HEK293T (cell line): ENCODE measurements around the gene IL20RA.

Experiments
- CTCF ChIA-PET: fragments of 350-600 bp; formaldehyde crosslinking; extraction: SDS; loops from one replicate; lab custom pipeline; 2021; ENCODE audit warnings: antibody characterized with exemption, inconsistent platforms; lab: Yijun Ruan, JAX
- POLR2A ChIA-PET: fragments of 350-600 bp; formaldehyde crosslinking; extraction: SDS; loops from one replicate; lab custom pipeline; 2020; ENCODE audit warnings: antibody characterized with exemption, inconsistent platforms; lab: Yijun Ruan, JAX
- DNase-seq: peaks from one replicate; pipeline ENCODE4 v3.0.0; 2012; ENCODE audit warnings: mixed read lengths; ENCODE audit errors: extremely low spot score
- ARNT ChIP-seq: fragments of 450-650 bp; IDR thresholded peaks from 2 replicates; pipeline ENCODE4 v1.6.1; 2017; ENCODE audit warnings: mild to moderate bottlenecking
- BHLHE40 ChIP-seq: fragments of 450-650 bp; IDR thresholded peaks from 2 replicates; pipeline ENCODE4 v1.6.1; 2016; ENCODE audit warnings: mild to moderate bottlenecking, moderate library complexity, borderline replicate concordance
- CTBP1 ChIP-seq: fragments of 450-650 bp; IDR thresholded peaks from 2 replicates; pipeline ENCODE4 v1.6.1; 2016; ENCODE audit warnings: borderline replicate concordance
- ELF4 ChIP-seq: fragments of 450-650 bp; IDR thresholded peaks from 2 replicates; pipeline ENCODE4 v1.6.1; 2017; ENCODE audit warnings: antibody characterized with exemption
- FOXA1 ChIP-seq: fragments of 450-650 bp; IDR thresholded peaks from 2 replicates; pipeline ENCODE4 v1.6.1; 2016; ENCODE audit warnings: mild to moderate bottlenecking
- FOXK2 ChIP-seq: fragments of 450-650 bp; IDR thresholded peaks from 2 replicates; pipeline ENCODE4 v1.6.1; 2016; ENCODE audit warnings: mild to moderate bottlenecking
- FOXM1 ChIP-seq: fragments of 450-650 bp; IDR thresholded peaks from 2 replicates; pipeline ENCODE4 v1.6.1; 2017; ENCODE audit warnings: mild to moderate bottlenecking, borderline replicate concordance
- HDGF ChIP-seq: fragments of 450-650 bp; IDR thresholded peaks from 2 replicates; pipeline ENCODE4 v1.6.1; 2017; ENCODE audit warnings: antibody characterized with exemption, borderline replicate concordance
- L3MBTL2 ChIP-seq: fragments of 450-650 bp; conservative IDR thresholded peaks from 2 replicates; pipeline ENCODE4 v1.6.1; 2016; ENCODE audit warnings: mild to moderate bottlenecking
- LEF1 ChIP-seq: fragments of 450-650 bp; IDR thresholded peaks from 2 replicates; pipeline ENCODE4 v1.6.1; 2017; ENCODE audit warnings: mild to moderate bottlenecking, borderline replicate concordance
- NFRKB ChIP-seq: fragments of 450-650 bp; IDR thresholded peaks from 2 replicates; pipeline ENCODE4 v1.6.1; 2016; ENCODE audit warnings: mild to moderate bottlenecking, moderate library complexity
- SP1 ChIP-seq: fragments of 450-650 bp; IDR thresholded peaks from 2 replicates; pipeline ENCODE4 v1.6.1; 2017
- SUZ12 ChIP-seq: fragments of 450-650 bp; IDR thresholded peaks from 2 replicates; pipeline ENCODE4 v1.6.1; 2016; ENCODE audit warnings: mild to moderate bottlenecking
- TARDBP ChIP-seq: fragments of 450-650 bp; IDR thresholded peaks from 2 replicates; pipeline ENCODE4 v1.6.1; 2016
- ZNF384 ChIP-seq: fragments of 450-650 bp; IDR thresholded peaks from 2 replicates; pipeline ENCODE4 v1.6.1; 2016
- TF ChIP-seq, protein P1 (sequence below): fragments of 450-650 bp; IDR thresholded peaks from 2 replicates; pipeline ENCODE4 v1.6.1; 2016

Gene IL20RA

DNA sequence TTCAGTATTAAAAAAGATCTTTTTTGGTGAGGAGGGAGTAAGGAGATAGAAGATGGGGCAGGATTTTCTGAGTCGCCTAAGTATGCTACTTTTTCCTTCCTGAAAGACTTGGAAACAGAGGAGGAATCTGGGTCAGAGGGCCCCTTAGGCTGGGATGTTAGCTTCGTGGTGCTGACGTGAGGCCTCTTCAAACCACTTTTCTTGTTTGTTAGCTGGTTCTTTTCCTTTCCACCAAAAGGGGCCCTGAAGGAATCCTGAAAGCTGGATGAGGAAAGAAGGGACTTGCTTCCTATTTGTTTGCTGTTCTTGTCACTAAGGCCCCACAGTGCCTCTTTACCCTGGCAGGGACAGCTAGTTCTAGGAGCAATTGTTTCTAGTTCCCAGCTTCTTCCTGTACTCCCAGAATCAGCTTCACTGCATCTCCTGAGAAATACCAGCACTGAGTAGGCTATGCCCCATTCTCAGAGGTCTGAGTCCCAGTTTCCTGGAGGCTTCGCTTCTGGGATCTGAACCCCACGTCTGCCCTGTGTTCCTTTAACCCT is 2.2 kb upstream of the IL20RA start:
- ChIA-PET CTCF (no interaction called here), POLR2A (no interaction called here)
- no peak for DNase-seq

DNA sequence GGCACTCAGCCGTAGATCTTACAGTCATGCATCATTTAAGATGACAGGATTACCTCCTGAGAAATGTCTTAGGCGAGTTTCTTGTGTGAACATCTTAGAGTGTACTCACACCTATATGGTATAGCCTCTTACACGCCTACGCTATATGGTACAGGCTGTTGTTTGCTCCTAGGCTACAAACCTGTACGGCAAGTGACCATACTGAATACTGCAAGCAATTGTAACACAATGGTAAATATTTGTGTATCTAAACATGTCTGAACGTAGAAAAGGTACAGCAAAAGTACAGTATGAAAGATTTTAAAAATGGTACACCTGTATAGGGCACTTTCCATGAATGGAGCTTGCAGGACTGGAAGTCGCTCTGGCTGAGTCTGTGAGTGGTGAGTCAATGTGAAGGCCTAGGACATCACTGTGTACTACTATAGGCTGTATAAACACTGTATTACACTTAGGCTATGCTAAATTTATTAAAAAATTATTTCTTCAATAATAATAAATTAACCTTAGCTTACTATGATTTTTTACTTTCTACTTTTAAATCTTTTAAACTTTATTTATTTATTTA is 541 bp upstream of the IL20RA start:
- ChIA-PET CTCF (no interaction called here), POLR2A (no interaction called here)

More for the DNA sequence above, 2.2 kb upstream of the IL20RA start:
- TF ChIP-seq L3MBTL2: no peak
- TF ChIP-seq SP1: no peak
- TF ChIP-seq TARDBP: no peak
- no peak for TF ChIP-seq FOXK2
- no peak for TF ChIP-seq LEF1
- TF ChIP-seq, protein P1, sequence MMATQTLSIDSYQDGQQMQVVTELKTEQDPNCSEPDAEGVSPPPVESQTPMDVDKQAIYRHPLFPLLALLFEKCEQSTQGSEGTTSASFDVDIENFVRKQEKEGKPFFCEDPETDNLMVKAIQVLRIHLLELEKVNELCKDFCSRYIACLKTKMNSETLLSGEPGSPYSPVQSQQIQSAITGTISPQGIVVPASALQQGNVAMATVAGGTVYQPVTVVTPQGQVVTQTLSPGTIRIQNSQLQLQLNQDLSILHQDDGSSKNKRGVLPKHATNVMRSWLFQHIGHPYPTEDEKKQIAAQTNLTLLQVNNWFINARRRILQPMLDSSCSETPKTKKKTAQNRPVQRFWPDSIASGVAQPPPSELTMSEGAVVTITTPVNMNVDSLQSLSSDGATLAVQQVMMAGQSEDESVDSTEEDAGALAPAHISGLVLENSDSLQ: no peak
- no peak for TF ChIP-seq FOXA1
- TF ChIP-seq BHLHE40: no peak
- no peak for TF ChIP-seq HDGF
- no peak for TF ChIP-seq ARNT
- no peak for TF ChIP-seq CTBP1
- no peak for TF ChIP-seq ELF4
- TF ChIP-seq FOXM1: no peak
- TF ChIP-seq ZNF384: no peak
- no peak for TF ChIP-seq SUZ12
- TF ChIP-seq NFRKB: no peak

DNA sequence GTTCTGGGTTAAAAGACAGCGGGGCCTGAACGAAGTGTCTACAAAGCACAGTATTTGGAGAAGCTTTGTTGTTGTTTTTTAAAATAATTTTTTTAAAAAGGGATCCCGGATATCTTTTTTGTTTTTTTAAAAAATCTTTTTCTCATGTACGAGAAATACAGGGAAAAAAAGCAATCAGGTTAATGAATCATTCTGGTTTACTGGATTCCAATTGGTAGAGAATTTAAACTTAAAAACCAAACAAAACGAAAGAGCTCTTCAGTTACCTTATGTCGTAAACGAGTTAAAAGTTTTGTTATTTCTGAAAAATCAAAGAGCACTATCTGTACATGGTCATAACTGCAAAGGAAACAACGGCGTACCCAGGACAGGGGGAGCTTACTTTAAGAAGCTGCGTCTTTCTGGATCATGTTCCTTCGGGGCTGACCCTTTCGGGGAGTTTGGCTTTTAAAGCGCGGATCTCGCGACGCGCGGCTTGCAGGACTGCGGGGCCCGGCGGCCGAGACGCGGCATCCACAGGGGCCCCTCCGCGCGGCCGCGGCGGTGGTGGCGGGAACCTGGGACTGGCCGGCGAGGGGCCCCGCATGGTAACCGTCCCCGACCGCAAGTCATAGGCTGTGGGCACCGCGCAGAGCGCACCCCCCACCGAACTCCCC is 927 bp downstream of the IL20RA start:
- no peak for DNase-seq
- TF ChIP-seq TARDBP (no peak), ARNT (no peak), LEF1 (no peak), NFRKB (no peak), SP1 (no peak)
- CTCF ChIA-PET: no interaction called here
- POLR2A ChIA-PET: interaction anchor here (0.7 kb wide), 1 partner anchor 85 kb away, joined by 3 read pairs; no protein-coding TSS in a partner anchor

More for the DNA sequence above, 541 bp upstream of the IL20RA start:
- no peak for DNase-seq
- TF ChIP-seq NFRKB (no peak), LEF1 (no peak), SUZ12 (no peak), FOXM1 (no peak), CTBP1 (no peak), ELF4 (no peak), TARDBP (no peak), SP1 (no peak), BHLHE40 (no peak), ARNT (no peak), L3MBTL2 (no peak)
- TF ChIP-seq, protein P1: no peak

DNA sequence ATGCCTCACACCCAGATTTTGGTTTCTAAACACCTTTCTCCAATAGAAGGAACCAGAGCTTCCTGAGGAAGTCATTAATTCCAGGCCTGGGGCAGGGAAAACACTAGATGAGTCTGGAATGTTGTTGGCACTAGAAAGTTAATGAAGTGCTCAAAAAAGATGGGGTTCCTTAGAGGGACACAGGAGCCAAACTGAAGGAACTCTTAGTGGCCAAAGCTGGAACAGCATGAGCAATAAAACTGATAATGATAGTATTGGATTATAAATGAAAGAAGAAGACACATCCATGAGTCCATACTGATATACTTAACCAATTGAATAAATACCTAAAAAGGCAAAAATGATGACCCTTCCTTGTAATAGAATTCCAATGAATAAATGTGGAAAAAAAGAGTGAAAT is 4.4 kb downstream of the IL20RA start:
- POLR2A ChIA-PET: no interaction called here
- no peak for DNase-seq
- no peak for TF ChIP-seq TARDBP
- TF ChIP-seq FOXK2: no peak
- CTCF ChIA-PET: no interaction called here

DNA sequence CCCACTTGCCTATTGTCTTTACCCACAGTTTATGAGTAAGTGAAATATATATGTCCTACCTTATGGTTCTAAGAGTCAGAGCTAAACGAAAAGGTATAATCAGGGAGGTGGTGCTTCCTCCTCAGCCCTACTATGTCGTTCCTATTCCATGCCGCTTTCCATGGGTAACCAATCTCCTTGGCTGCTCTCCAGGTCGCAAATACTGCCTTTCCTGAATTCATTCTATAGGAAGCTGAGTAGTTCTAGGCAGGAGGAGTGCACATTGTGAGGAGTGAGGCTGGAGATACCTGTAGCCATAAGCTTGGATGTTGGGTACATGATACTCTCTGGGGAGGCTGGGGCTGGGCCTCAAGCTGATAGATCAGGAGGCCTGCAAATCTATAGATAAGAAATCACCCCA is 5.8 kb downstream of the IL20RA start:
- TF ChIP-seq NFRKB: no peak
- TF ChIP-seq FOXA1: no peak
- TF ChIP-seq FOXM1: no peak
- no peak for TF ChIP-seq SP1
- TF ChIP-seq ZNF384: no peak
- POLR2A ChIA-PET: no interaction called here
- CTCF ChIA-PET: interaction anchor here (1.2 kb wide), 1 partner anchor 38 kb away, joined by 3 read pairs; no protein-coding TSS in a partner anchor
- no peak for DNase-seq

DNA sequence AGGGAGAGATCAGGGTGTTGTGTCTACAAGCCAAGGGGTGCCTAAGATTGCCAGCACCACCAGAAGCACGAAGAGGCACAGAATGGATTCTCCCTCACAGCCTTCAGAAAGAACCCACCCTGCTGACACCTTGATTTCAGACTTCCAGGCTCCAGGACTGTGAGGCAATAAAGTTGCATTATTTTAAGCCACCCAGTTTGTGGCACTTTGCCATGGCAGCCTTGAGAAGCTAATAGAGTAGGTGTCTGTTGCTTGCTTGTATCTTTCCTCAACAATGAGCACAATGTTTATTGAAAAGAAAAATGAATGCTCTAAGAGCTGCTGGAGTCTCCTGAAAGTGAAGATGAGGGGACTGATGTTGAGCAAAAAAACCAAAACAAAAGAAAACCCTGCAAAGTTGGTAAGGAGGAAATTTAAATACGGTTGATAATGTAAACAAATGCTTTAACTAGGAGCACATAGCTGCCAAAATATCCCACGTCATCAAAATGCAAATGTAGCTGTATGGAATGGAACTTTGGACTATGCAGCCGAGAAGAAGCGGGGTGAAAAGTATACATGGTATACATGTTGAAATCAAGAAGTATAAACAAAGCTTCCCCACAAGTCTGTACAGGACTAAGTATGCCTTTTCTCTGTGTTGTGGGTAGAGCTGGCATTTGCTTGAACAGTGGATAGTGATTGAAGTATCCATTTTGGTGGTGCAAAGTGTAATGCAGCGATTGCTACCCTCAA is 8.0 kb downstream of the IL20RA start:
- POLR2A ChIA-PET: no interaction called here
- no peak for TF ChIP-seq FOXK2
- TF ChIP-seq ELF4: no peak
- TF ChIP-seq ARNT: no peak
- no peak for TF ChIP-seq SUZ12
- TF ChIP-seq CTBP1: no peak
- TF ChIP-seq SP1: no peak
- TF ChIP-seq HDGF: no peak
- no peak for TF ChIP-seq LEF1
- TF ChIP-seq FOXM1: no peak
- no peak for TF ChIP-seq FOXA1
- no peak for TF ChIP-seq BHLHE40
- TF ChIP-seq ZNF384: no peak
- no peak for TF ChIP-seq TARDBP
- TF ChIP-seq, protein P1: no peak
- TF ChIP-seq NFRKB: no peak
- TF ChIP-seq L3MBTL2: no peak
- CTCF ChIA-PET: no interaction called here
- no peak for DNase-seq
